Panc1 (cell line): ENCODE results near the gene ATG4A. TPM values are rescaled to one million over a fixed set of nuclear protein-coding genes. Genes with fewer than 3 reads are reported as not detected.

Experiments
- ATAC-seq: fragments of 200-7000 bp; cut with Tn5 transposase; 2 replicates; pipeline ENCODE4 v1.9.1; 2020; ENCODE audit warnings: mild to moderate bottlenecking, moderate library complexity
- BruUV-seq: library from RNA; stranded (reverse); fragments of 400-500 nt; replicated peaks from 2 replicates; lab custom pipeline; 2021; lab: Mats Ljungman, UMichigan
- CTCF ChIA-PET: fragments of 300-600 bp; sonication (Branson Sonifier 250); formaldehyde crosslinking; loops from one replicate; lab custom pipeline; 2022; ENCODE audit warnings: antibody characterized with exemption; lab: Charles Lee
- POLR2A ChIA-PET: fragments of 300-600 bp; sonication (Branson Sonifier 250); formaldehyde crosslinking; loops from one replicate; lab custom pipeline; 2022; ENCODE audit warnings: antibody characterized with exemption; lab: Charles Lee
- DNase-seq: peaks from one replicate; pipeline ENCODE4 v3.0.0-alpha.2; 2010; ENCODE audit warnings: low read depth, low spot score
- H3K27ac ChIP-seq: 2 replicates; pipeline ENCODE4 v1.5.1; 2011; ENCODE audit warnings: mild to moderate bottlenecking, low read length, inconsistent platforms
- H3K27me3 ChIP-seq: fragments of 200-500 bp; sonication (Bioruptor generic); 2 replicates; pipeline ENCODE4 v1.6.0; 2014; ENCODE audit warnings: low read length, inconsistent platforms; ENCODE audit not compliant: control insufficient read depth, insufficient read depth
- H3K36me3 ChIP-seq: fragments of 200-500 bp; sonication (Bioruptor generic); 2 replicates; pipeline ENCODE4 v1.5.1; 2014; ENCODE audit warnings: inconsistent platforms, mild to moderate bottlenecking, low read length, moderate library complexity; ENCODE audit not compliant: control insufficient read depth, insufficient read depth
- H3K4me1 ChIP-seq: 2 replicates; pipeline ENCODE4 v1.5.1; 2011; ENCODE audit warnings: inconsistent platforms, mild to moderate bottlenecking, low read length, moderate library complexity; ENCODE audit not compliant: control insufficient read depth, insufficient read depth
- H3K4me3 ChIP-seq, 2 experiments: 2 replicates each; pipeline ENCODE4 v1.5.1; 2011 to 2012; ENCODE audit warnings: low read depth in 2 of 2, low read length in 2 of 2, mild to moderate bottlenecking in 2 of 2, inconsistent platforms in 1 of 2, moderate library complexity in 1 of 2
- H3K9me3 ChIP-seq: fragments of 200-500 bp; sonication (Bioruptor generic); 2 replicates; pipeline ENCODE4 v1.5.1; 2014; ENCODE audit warnings: low read depth, mild to moderate bottlenecking, inconsistent platforms, low read length, moderate library complexity; ENCODE audit not compliant: control insufficient read depth, insufficient read depth
- CTCF ChIP-seq: fragments of 450-650 bp; IDR thresholded peaks from 2 replicates; pipeline ENCODE4 v1.5.1; 2017; ENCODE audit warnings: mild to moderate bottlenecking
- POLR2AphosphoS5 ChIP-seq: IDR thresholded peaks from 2 replicates; pipeline ENCODE4 v1.6.1; 2012; ENCODE audit warnings: mild to moderate bottlenecking, low read depth, low read length, moderate library complexity
- REST ChIP-seq, 2 experiments: IDR thresholded peaks; 2 replicates each; pipeline ENCODE4 v1.6.1; 2011 to 2012; ENCODE audit warnings: low read depth in 2 of 2, control low read depth in 1 of 2, low read length in 1 of 2, mild to moderate bottlenecking in 1 of 2, moderate library complexity in 1 of 2; ENCODE audit not compliant: insufficient read depth in 1 of 2
- SIN3A ChIP-seq: IDR thresholded peaks from 2 replicates; pipeline ENCODE4 v1.6.1; 2012; ENCODE audit warnings: low read depth, mild to moderate bottlenecking, low read length, moderate library complexity, borderline replicate concordance; ENCODE audit not compliant: insufficient read depth
- TCF7L2 ChIP-seq: IDR thresholded peaks from 2 replicates; pipeline ENCODE4 v1.6.1; 2011; ENCODE audit warnings: mild to moderate bottlenecking, low read depth, low read length, inconsistent platforms
- in situ Hi-C: cut with HindIII; loops from 2 replicates; pipeline ENCODE4 v1.10.0; 2016; ENCODE audit warnings: low sequenced_read_pairs, low pct_unique_long_range_greater_than_20kb
- intact Hi-C: fragments of 100-400 bp; cut with micrococcal nuclease; formaldehyde crosslinking; loops from one replicate; pipeline ENCODE4 v1.10.0; 2022; ENCODE audit not compliant: unreplicated experiment
- total RNA-seq: library from RNA; stranded (reverse); gene quantifications from one replicate; pipeline ENCODE4 v1.2.1, GENCODE V29; 2021; ENCODE audit not compliant: unreplicated experiment

The ATG4A gene
- total RNA-seq, 1 experiment from 2014 or later: 13.7 TPM

DNA sequence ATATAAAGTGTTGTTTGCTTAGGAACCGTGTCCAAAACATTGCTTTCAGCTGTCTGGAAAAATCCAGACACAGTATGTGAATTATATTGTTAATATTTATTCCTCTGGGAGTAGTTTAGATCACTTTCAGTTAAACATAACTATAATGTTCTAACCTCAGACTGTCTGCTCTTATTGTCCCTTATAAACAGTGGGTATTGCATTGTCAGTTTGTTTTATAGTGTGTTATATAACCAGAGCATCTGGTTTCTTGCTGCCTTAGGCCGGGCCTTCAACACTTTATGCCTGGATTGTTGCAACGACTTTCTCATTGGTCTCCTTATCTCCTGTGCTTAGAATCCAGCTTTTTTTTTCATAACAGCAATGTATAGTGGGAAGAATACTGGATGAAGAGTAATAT is 26.4 kb downstream of the ATG4A start:
- no TSS peak for BruUV-seq
- no peak for DNase-seq

GRCh38 chrX:108121291-108121690 is 29.7 kb downstream of the ATG4A start:
- no peaks in the 10 kb centered on the region for H3K36me3 ChIP-seq
- ChIA-PET POLR2A (no interaction called here), CTCF (no interaction called here)
- no peak overlapping the region for H3K27ac ChIP-seq
- no peaks in the 10 kb centered on the region for H3K27me3 ChIP-seq
- no peak for TF ChIP-seq REST (IDR thresholded peaks at IDR 0.05; ENCODE audit: insufficient read depth in 1 of 2, low read depth in 2 of 2, low read length in 1 of 2)
- no peak for TF ChIP-seq POLR2AphosphoS5
- H3K4me3 ChIP-seq: no peak overlapping the region
- ATAC-seq (no peak), DNase-seq (no peak)
- no TSS peak for BruUV-seq
- intact Hi-C loops (no loop called here), in situ Hi-C loops (no loop called here)
- H3K4me1 ChIP-seq: no peaks in the 10 kb centered on the region
- no peaks in the 10 kb centered on the region for H3K9me3 ChIP-seq

More for the DNA sequence above, 26.4 kb downstream of the ATG4A start:
- no peak for ATAC-seq
- no peak overlapping the region for H3K27ac ChIP-seq
- TF ChIP-seq SIN3A: no peak
- TF ChIP-seq TCF7L2: no peak
- no peak for TF ChIP-seq CTCF
- TF ChIP-seq REST (IDR thresholded peaks at IDR 0.05; ENCODE audit: insufficient read depth in 1 of 2, low read depth in 2 of 2, low read length in 1 of 2): no peak
- no peak for TF ChIP-seq POLR2AphosphoS5
- POLR2A ChIA-PET: no interaction called here
- no peaks in the 10 kb centered on the region for H3K4me1 ChIP-seq
- intact Hi-C loops (no loop called here), in situ Hi-C loops (no loop called here)
- CTCF ChIA-PET: no interaction called here
- no peaks in the 10 kb centered on the region for H3K9me3 ChIP-seq
- H3K27me3 ChIP-seq: no peaks in the 10 kb centered on the region
- H3K36me3 ChIP-seq: no peaks in the 10 kb centered on the region
- H3K4me3 ChIP-seq: no peak overlapping the region
